RWPE2 (cell line): Measurements from ENCODE around the gene EFCAB8.

Experiments used
- ATAC-seq: fragments of 200-7000 bp; cut with Tn5 transposase; 3 replicates; pipeline ENCODE4 v1.9.1; 2021; ENCODE audit warnings: low read depth
- DNase-seq: peaks from one replicate; pipeline ENCODE4 v3.0.0-alpha.2; 2020; ENCODE audit warnings: low spot score
- H3K27ac ChIP-seq: fragments of 450-650 bp; 2 replicates; pipeline ENCODE4 v1.5.1; 2017; ENCODE audit warnings: mild to moderate bottlenecking; ENCODE audit not compliant: poor library complexity, severe bottlenecking
- H3K27me3 ChIP-seq: fragments of 250-450 bp; sonication (Bioruptor Pico); 2 replicates; pipeline ENCODE4 v1.5.1; 2021; ENCODE audit warnings: mild to moderate bottlenecking, moderate library complexity; ENCODE audit not compliant: insufficient read depth, poor library complexity, severe bottlenecking
- H3K36me3 ChIP-seq: fragments of 250-450 bp; sonication (Bioruptor Pico); 2 replicates; pipeline ENCODE4 v1.5.1; 2020; ENCODE audit warnings: low read depth, mild to moderate bottlenecking, moderate library complexity
- H3K4me1 ChIP-seq: fragments of 250-450 bp; sonication (Bioruptor Pico); 2 replicates; pipeline ENCODE4 v1.5.1; 2021; ENCODE audit warnings: mild to moderate bottlenecking, moderate library complexity; ENCODE audit not compliant: insufficient read depth, poor library complexity, severe bottlenecking
- H3K4me3 ChIP-seq: fragments of 250-450 bp; sonication (Bioruptor Pico); 2 replicates; pipeline ENCODE4 v1.5.1; 2021; ENCODE audit warnings: mild to moderate bottlenecking, moderate library complexity; ENCODE audit not compliant: severe bottlenecking
- H3K9me3 ChIP-seq: fragments of 250-450 bp; sonication (Bioruptor Pico); 2 replicates; pipeline ENCODE4 v1.5.1; 2021; ENCODE audit warnings: mild to moderate bottlenecking, moderate library complexity; ENCODE audit not compliant: severe bottlenecking
- TF ChIP-seq, protein P1 (sequence below): fragments of 450-650 bp; IDR thresholded peaks from one replicate; pipeline ENCODE4 v1.5.1; 2017; ENCODE audit warnings: mild to moderate bottlenecking, moderate library complexity; ENCODE audit not compliant: poor library complexity, severe bottlenecking

The EFCAB8 gene

GRCh38 chr20:32930701-32931100 is 72.0 kb downstream of the EFCAB8 start:
- Histone ChIP-seq H3K4me3 (no peak overlapping the region), H3K36me3 (no peaks in the 10 kb centered on the region), H3K4me1 (no peaks in the 10 kb centered on the region), H3K9me3 (no peaks in the 10 kb centered on the region), H3K27ac (no peak overlapping the region), H3K27me3 (peaks cover 3% of the 10 kb centered on the region)
- TF ChIP-seq, protein P1, sequence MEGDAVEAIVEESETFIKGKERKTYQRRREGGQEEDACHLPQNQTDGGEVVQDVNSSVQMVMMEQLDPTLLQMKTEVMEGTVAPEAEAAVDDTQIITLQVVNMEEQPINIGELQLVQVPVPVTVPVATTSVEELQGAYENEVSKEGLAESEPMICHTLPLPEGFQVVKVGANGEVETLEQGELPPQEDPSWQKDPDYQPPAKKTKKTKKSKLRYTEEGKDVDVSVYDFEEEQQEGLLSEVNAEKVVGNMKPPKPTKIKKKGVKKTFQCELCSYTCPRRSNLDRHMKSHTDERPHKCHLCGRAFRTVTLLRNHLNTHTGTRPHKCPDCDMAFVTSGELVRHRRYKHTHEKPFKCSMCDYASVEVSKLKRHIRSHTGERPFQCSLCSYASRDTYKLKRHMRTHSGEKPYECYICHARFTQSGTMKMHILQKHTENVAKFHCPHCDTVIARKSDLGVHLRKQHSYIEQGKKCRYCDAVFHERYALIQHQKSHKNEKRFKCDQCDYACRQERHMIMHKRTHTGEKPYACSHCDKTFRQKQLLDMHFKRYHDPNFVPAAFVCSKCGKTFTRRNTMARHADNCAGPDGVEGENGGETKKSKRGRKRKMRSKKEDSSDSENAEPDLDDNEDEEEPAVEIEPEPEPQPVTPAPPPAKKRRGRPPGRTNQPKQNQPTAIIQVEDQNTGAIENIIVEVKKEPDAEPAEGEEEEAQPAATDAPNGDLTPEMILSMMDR, result no peak
- no peak for DNase-seq
- ATAC-seq, result no peak

GRCh38 chr20:32934580-32934979 is 75.9 kb downstream of the EFCAB8 start:
- TF ChIP-seq, protein P1, result no peak
- ATAC-seq, result no peak
- no peaks in the 10 kb centered on the region for H3K36me3 ChIP-seq

DNA sequence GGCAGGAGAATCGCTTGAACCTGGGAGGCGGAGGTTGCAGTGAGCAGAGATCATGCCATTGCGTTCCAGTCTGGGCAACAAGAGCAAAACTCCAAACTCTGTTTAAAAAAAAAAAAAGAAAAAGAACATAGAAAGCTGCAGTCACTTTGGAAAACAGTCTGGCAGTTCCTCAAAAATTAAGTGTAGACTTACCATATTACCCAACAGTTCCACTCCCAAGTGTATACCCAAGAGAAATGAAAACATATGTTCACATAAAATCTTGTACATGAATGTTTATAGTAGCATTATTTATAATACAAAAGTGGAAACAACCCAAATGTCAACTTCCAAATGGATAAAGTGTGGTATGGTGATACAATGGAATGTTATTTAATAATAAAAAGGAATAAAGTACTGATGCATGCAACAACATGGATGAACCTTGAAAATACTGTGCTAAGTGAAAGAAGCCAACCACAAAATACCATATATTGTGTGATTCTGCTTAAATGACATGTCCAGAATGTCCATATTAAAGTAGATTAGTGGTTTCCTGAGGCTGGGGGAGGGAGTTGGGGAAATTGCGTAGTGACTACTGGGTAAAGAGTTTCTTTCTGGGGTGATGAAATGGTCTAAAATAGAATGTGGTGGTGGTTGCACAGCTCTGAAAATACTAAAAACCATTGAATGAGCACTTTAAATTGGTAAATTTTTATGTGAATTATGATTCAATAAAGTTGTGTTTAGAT is 82.6 kb downstream of the EFCAB8 start:
- TF ChIP-seq, protein P1, result no peak
- Histone ChIP-seq H3K4me1 (no peaks in the 10 kb centered on the region), H3K36me3 (no peaks in the 10 kb centered on the region), H3K9me3 (peaks cover 8% of the 10 kb centered on the region), H3K27ac (no peak overlapping the region), H3K4me3 (no peak overlapping the region), H3K27me3 (peaks cover 55% of the 10 kb centered on the region)
- ATAC-seq (no peak), DNase-seq (no peak)

More at GRCh38 chr20:32934580-32934979, 75.9 kb downstream of the EFCAB8 start:
- H3K27ac ChIP-seq, result no peak overlapping the region
- DNase-seq, result no peak
- peaks cover 9% of the 10 kb centered on the region for H3K9me3 ChIP-seq
- H3K4me3 ChIP-seq, result no peak overlapping the region
- H3K27me3 ChIP-seq, result peaks cover 16% of the 10 kb centered on the region
- no peaks in the 10 kb centered on the region for H3K4me1 ChIP-seq

DNA sequence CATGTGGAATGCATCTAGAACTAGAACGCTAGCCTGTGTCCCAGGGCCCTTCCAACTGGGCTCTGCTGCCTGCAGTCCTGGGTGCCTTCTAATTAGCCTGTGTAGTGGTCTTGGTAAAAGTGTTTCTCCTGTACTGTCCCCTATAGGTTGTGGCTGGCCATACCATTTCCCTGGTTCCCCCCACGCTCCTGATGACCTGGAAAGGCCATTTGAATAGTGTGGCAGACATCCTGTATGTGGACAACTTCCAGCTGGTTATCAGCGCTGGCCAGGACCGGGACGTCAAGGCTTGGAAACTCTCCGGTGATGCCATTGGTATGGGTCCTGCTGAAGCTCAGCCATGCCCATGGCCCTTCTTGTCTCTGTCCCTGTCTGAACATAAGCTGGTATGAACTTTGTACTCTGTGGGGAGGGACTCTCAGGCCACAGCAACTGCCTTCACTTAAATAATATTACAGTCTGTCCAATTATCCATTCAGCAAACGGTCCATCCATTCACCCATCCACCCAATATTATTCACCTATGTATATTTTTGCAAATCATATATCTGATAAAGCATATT is 84.8 kb downstream of the EFCAB8 start:
- peak; percentile 24; the same call in 1 of the 3 replicates for ATAC-seq

More for the DNA sequence above, 84.8 kb downstream of the EFCAB8 start:
- Histone ChIP-seq H3K27me3 (peaks cover 65% of the 10 kb centered on the region), H3K4me1 (no peaks in the 10 kb centered on the region), H3K27ac (no peak overlapping the region), H3K36me3 (no peaks in the 10 kb centered on the region), H3K4me3 (no peak overlapping the region), H3K9me3 (no peaks in the 10 kb centered on the region)
- DNase-seq, result peak; percentile 62
- TF ChIP-seq, protein P1, result no peak
